Cardiac muscle cell (in vitro differentiated cells and primary cell): Measurements from ENCODE around the gene DYNC2LI1. TPM values are rescaled to one million over a fixed set of nuclear protein-coding genes. Genes with fewer than 3 reads are reported as not detected.

ENCODE experiments used
- DNase-seq, 2 donors: peaks; one replicate each; pipeline versions ENCODE4 v3.0.0 to v3.0.0-alpha.2; 2010 to 2017; ENCODE audit warnings: low read depth in 1 of 2, low spot score in 1 of 2
- H3K27ac ChIP-seq: fragments of 200-600 bp; sonication (generic); 2 replicates; pipeline ENCODE4 v1.5.1; 2016
- H3K27me3 ChIP-seq: fragments of 200-600 bp; sonication (generic); 2 replicates; pipeline ENCODE4 v1.6.0; 2016; ENCODE audit warnings: control low read depth
- H3K36me3 ChIP-seq: fragments of 200-600 bp; sonication (generic); 2 replicates; pipeline ENCODE4 v1.5.1; 2016; ENCODE audit warnings: control low read depth
- H3K4me1 ChIP-seq: fragments of 200-600 bp; sonication (generic); 2 replicates; pipeline ENCODE4 v1.8.1; 2017; ENCODE audit warnings: low read depth, mild to moderate bottlenecking, mixed run types
- H3K4me3 ChIP-seq: fragments of 200-600 bp; sonication (generic); 2 replicates; pipeline ENCODE4 v1.5.1; 2016; ENCODE audit warnings: mild to moderate bottlenecking
- H3K9me3 ChIP-seq: fragments of 200-600 bp; sonication (generic); 2 replicates; pipeline ENCODE4 v1.5.1; 2017; ENCODE audit warnings: low read depth, mild to moderate bottlenecking, control low read depth
- polyA plus RNA-seq: library from polyadenylated mRNA; unstranded; fragments of >200 nt; fragmentation: Nextera tagmentation; extraction: Ambion mirVana; gene quantifications from 2 replicates; pipeline ENCODE4 v1.2.1, GENCODE V29; 2016
- total RNA-seq: library from RNA; depleted of rRNA; stranded (reverse); fragments of >200 nt; gene quantifications from 2 replicates; pipeline ENCODE4 v1.2.3, GENCODE V29; 2016
- TF ChIP-seq, protein P1 (sequence below): IDR thresholded peaks from 2 replicates; pipeline ENCODE4 v1.5.1; 2012; ENCODE audit warnings: low read depth, mild to moderate bottlenecking, low read length

DYNC2LI1 gene
- total and polyA plus RNA-seq, 2 experiments from 2014 or later: 44.7 to 46.2 TPM

DNA sequence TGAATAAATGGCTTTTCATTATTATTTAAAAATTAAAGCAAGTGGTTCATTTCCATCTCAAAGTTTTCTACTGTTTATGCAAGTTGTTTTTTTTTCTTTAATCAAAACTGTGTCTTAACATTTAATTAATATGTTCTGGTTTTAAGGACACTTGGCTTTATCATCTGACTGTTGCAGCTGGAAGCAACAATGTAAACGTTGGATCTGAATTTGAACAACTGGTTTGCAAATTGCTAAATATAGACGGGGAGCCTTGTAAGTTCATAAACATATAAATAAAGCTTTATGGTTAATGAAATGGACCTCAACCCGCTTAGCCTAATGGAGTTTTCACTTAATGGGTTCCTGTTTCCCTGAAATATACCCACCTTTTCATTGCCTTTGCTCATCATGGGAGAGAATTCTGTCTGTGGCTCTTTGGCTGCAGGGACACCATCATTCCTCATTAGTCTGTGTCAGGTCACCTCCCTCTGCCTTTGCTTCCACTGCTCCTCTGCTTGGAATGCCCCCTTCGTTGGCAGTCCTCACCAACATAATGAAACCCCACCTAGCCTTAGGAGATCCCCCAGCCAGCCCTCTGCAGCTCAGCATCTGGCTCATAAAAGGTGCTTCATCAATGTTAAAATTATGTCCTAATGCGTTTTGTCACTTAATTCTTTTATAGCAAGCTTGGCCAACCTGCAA lies 44.2 kb upstream of the DYNC2LI1 start:
- Histone ChIP-seq H3K27me3 (no peaks in the 10 kb centered on the region), H3K36me3 (no peaks in the 10 kb centered on the region), H3K4me3 (no peak overlapping the region), H3K4me1 (peaks cover 5% of the 10 kb centered on the region), H3K27ac (no peak overlapping the region), H3K9me3 (no peaks in the 10 kb centered on the region)
- no peak for DNase-seq
- TF ChIP-seq, protein P1, sequence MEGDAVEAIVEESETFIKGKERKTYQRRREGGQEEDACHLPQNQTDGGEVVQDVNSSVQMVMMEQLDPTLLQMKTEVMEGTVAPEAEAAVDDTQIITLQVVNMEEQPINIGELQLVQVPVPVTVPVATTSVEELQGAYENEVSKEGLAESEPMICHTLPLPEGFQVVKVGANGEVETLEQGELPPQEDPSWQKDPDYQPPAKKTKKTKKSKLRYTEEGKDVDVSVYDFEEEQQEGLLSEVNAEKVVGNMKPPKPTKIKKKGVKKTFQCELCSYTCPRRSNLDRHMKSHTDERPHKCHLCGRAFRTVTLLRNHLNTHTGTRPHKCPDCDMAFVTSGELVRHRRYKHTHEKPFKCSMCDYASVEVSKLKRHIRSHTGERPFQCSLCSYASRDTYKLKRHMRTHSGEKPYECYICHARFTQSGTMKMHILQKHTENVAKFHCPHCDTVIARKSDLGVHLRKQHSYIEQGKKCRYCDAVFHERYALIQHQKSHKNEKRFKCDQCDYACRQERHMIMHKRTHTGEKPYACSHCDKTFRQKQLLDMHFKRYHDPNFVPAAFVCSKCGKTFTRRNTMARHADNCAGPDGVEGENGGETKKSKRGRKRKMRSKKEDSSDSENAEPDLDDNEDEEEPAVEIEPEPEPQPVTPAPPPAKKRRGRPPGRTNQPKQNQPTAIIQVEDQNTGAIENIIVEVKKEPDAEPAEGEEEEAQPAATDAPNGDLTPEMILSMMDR: no peak

DNA sequence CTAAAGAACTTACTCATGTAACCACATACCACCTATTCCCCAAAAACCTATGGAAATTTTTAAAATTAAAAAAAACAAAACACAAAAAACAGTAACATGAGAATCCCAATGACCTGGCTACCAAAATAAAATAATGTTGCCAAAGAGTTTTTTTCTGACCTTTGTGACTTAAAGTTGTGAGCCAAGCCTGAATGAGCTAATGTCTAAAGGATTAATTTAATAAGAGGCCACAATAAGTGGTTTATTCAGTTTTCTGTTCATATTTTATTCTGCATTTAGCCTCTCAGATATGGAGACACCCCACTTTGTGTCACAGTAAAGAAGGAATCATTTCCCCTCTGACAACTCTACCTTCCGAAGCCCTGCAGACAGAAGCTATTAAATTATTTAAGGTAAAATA lies 42.6 kb upstream of the DYNC2LI1 start:
- no peaks in the 10 kb centered on the region for H3K36me3 ChIP-seq
- H3K27ac ChIP-seq: no peak overlapping the region
- H3K4me3 ChIP-seq: no peak overlapping the region
- H3K9me3 ChIP-seq: no peaks in the 10 kb centered on the region
- H3K4me1 ChIP-seq: no peaks in the 10 kb centered on the region
- no peak for DNase-seq
- H3K27me3 ChIP-seq: no peaks in the 10 kb centered on the region
- TF ChIP-seq, protein P1: no peak

DNA sequence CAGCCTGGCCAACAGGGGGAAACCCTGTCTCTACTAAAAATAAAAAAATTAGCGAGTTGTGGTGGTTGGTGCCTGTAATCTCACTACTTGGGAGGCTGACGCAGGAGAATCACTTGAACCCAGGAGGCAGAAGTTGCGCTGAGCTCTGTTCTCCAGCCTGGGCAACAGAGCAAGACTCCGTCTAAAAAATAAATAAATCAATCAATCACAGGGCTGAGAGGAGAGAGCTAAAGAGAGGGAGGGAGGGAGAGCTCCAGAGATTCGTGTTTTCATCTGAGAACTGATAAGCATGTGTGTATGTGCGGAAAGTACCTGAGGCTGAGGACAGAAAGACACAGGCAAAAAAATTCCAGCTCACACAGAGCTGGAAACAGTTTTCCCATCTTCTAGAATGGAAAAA lies 37.2 kb upstream of the DYNC2LI1 start:
- H3K36me3 ChIP-seq: no peaks in the 10 kb centered on the region
- TF ChIP-seq, protein P1: no peak
- peaks cover 6% of the 10 kb centered on the region for H3K4me1 ChIP-seq
- H3K27me3 ChIP-seq: no peaks in the 10 kb centered on the region
- no peak for DNase-seq
- H3K27ac ChIP-seq: no peak overlapping the region
- no peak overlapping the region for H3K4me3 ChIP-seq
- no peaks in the 10 kb centered on the region for H3K9me3 ChIP-seq

DNA sequence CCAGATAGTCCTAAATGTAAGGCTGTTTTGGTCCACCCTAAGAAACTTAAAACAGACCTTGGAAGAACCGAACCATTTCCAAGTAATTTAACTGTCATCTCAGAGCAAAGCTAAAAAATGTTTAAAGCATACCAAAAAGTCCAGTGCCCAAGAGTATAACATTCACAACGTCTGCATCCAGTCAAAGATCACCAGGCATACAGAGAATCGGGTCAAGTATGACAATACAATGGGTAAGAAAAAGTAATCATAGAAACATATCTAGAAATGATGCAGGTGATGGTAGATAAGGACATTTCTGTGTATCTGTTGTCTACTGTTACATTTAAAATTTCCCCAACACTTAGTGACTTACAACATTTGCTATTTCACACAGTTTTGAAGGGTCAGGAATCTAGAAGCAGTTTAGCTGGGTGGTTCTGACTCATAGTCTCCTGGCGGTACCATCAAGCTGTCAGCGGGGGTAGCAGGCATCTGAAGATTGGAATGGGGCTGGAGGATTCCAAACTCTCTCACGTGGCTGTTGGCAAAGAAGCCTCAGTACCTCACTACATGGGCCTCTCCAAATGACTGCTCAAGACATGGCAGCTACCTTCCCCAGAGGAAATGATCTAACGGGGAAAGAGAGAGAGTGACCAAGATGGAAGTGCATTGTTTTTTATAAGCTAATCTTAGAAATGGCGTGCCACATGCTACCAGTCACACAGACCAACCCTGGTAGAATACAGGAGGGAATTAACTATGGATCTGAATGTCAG lies 36.6 kb upstream of the DYNC2LI1 start:
- Histone ChIP-seq H3K27ac (no peak overlapping the region), H3K36me3 (no peaks in the 10 kb centered on the region), H3K4me1 (peaks cover 8% of the 10 kb centered on the region), H3K27me3 (no peaks in the 10 kb centered on the region), H3K9me3 (no peaks in the 10 kb centered on the region), H3K4me3 (no peak overlapping the region)
- TF ChIP-seq, protein P1: no peak
- peak in 1 of 2 donors; percentile 88 for DNase-seq

DNA sequence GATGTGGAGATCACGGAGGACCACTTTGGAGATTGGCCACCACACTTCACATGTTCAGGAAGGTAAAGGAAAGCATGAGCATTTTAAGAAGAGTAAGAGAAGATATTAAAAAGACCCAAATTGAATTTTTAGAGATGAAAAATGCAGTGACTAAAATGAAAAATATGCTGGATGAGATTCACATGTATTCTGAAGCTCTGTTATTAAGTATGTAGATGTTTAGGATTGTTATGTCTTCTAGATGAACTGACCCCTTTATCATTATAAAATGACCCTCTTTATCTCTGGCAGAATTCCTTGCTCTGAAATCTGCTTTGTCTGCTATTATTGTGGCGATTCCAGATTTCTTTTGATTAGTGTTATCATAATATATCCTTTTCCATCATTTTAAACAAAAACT lies 36.0 kb upstream of the DYNC2LI1 start:
- TF ChIP-seq, protein P1: no peak
- Histone ChIP-seq H3K27ac (no peak overlapping the region), H3K27me3 (no peaks in the 10 kb centered on the region), H3K36me3 (no peaks in the 10 kb centered on the region), H3K9me3 (no peaks in the 10 kb centered on the region), H3K4me3 (no peak overlapping the region), H3K4me1 (peaks cover 8% of the 10 kb centered on the region)
- DNase-seq: no peak
